Activated CD4-positive, alpha-beta T cell treated with anti-CD3 and anti-CD28 coated beads for 1 hour (primary cell): ENCODE data around the gene PRR9.
"Not testable (repeated sequence)": the region's sequence is repeated elsewhere in the genome, so short reads cannot be mapped to it uniquely, and the experiment has no call there.

Experiments
- DNase-seq: peaks from one replicate; pipeline ENCODE4 v3.0.0-alpha.2; 2020

The PRR9 gene

GRCh38 chr1:153217212-153217611 lies at the start of gene PRR9:
PRR9 (plus strand) TSS chr1:153217584; CDS start chr1:153218145, 561 bp downstream.
- DNase-seq = no peak

DNA sequence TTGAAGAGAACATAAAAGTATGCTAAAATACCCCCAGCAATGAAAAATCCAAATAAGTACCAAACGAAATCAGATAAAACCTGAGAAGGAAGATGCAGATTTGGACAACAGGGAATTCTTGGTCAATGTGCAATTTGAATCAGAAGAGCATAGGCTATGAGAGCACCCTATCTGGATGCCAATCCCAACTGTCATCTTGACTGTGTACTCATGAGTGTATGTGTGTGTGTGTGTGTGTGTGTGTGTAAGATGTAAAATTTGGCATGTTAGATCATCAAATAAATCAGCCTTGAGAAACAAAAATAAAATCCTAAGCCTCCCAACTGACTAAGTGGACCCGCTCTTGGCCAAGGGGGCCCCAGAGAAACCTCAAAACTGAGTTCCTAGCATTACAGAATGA lies 48.7 kb upstream of the PRR9 start:
- no peak for DNase-seq

- no peak for DNase-seq
These were observed 42.8 kb upstream of the PRR9 start for GRCh38 chr1:153174624-153175023.

DNA sequence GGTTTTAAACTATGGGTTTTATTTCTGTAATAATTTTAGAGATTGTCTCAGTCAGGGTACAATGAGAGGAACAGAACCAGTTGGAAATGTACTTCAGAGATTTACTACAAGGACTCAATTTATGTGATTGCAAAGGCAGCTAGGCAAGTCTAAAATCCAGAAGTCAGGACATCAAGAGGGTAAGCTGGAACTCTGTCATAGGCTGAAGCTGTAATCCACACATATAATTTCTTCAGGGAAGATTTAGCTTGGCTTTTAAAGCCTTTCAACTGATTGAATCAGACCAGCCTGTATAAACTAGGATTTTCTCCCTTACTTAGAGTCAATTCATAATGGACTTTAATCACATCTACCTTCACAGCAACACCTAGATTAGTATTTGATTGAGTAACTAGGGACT lies 38.5 kb upstream of the PRR9 start:
- no peak for DNase-seq

DNA sequence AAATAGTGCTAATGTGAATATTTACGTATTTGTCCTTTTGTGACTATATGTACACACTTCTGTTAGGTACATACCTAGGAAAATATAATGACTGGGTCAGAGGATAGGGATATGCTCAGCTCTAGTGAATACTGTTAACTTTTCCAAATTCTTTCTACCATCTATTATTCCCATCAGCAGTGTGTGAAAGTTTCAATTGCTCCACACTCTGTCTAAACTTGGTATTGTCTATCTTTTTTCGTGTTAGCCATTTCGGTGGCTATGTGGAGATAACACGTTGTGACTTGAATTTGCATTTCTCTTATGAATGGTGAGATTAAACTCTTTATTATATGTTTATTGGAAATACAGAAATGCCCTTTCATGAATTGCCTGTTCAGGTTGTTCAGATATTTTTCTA lies 36.8 kb upstream of the PRR9 start:
- no peak for DNase-seq

DNA sequence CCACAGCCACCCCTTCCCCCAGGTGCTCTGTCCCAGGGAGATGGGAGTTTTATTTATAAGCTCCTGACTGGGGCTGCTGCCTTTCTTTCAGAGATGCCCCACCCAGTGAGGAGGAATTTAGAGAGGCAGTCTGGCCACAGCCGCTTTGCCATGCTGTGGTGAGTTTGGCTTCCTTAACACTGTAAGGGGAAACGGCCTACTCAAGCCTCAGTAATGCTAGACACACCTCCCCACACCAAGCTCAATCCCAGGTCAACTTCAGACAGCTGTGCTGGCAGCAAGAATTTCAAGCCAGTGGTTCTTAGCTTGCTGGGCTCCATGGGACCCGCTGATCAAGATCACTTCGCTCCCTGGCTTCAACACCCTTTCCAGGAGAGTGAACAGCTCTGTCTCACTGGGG lies 29.1 kb upstream of the PRR9 start:
- DNase-seq = not testable (repeated sequence)

- DNase-seq = no peak
These were observed 27.0 kb upstream of the PRR9 start for GRCh38 chr1:153190373-153190772.

- no peak for DNase-seq
These were observed 24.7 kb upstream of the PRR9 start for GRCh38 chr1:153192697-153193096.

GRCh38 chr1:153194331-153195050 lies 22.9 kb upstream of the PRR9 start:
- no peak for DNase-seq

- no peak for DNase-seq
These were observed 22.2 kb upstream of the PRR9 start for GRCh38 chr1:153195216-153195615.

DNA sequence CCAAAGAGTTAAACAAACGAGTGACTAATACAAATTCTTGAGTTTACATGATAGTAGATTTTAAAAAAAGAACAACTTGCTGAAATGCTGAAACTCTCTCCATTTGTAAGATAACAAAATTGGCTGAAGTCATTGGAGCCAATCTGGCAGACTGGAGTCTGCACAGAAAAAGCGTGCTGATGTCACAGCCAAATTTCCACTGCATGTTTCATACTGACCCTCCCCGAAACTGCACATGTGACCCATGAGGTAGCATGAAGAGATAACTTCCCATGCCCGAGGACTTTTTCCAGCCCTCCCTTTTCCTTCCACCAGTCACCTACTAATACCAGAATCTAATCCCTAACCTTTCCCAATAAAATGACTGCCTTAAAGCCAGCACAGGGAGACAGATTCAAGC lies 15.4 kb upstream of the PRR9 start:
- no peak for DNase-seq

GRCh38 chr1:153203130-153203529 lies 14.3 kb upstream of the PRR9 start, which contains the start of gene LELP1:
LELP1 (plus strand) TSS chr1:153203430; CDS start chr1:153204708, 1,278 bp downstream.
- no peak for DNase-seq

DNA sequence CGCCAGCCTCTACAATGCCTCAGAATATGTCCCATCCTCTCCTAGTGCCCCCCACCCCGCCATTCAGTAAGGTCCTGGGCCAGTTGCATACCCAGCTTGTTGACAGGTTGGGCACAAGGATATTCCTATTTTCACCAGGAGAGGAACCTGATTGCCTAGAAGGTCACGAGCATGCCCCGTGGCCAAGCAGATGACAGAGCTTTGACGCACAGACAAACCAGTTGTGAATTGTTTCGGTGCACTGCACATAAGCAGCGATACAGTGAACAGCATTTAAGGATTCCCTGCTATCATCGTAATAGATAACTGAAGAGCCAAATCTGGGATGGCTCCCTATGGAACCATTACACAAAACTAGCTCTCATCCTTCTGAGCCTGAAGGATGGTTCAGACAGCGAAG lies 10.8 kb upstream of the PRR9 start:
- DNase-seq = no peak

GRCh38 chr1:153210206-153210605 lies 7.2 kb upstream of the PRR9 start:
- no peak for DNase-seq

DNA sequence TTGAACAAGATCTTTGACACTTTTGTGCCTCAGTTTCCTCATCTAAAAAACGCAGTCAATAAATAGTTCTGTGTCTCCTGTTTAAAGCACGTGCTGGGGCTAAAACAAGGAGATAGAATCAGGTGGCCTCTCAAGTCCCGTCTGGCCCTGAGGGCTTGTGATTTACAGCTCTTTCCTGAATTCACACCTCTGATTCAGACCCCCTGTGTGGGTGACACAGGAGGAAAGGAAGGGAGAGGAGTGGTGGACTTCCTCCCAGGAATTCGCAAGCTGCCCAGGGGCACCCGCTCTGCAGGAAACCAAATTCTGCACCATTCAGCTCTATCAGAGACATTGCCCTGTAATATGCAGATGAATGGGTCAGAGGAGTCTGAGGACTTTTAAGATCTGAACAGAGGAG lies 5.2 kb upstream of the PRR9 start:
- no peak for DNase-seq

GRCh38 chr1:153213519-153213918 lies 3.9 kb upstream of the PRR9 start:
- no peak for DNase-seq

DNA sequence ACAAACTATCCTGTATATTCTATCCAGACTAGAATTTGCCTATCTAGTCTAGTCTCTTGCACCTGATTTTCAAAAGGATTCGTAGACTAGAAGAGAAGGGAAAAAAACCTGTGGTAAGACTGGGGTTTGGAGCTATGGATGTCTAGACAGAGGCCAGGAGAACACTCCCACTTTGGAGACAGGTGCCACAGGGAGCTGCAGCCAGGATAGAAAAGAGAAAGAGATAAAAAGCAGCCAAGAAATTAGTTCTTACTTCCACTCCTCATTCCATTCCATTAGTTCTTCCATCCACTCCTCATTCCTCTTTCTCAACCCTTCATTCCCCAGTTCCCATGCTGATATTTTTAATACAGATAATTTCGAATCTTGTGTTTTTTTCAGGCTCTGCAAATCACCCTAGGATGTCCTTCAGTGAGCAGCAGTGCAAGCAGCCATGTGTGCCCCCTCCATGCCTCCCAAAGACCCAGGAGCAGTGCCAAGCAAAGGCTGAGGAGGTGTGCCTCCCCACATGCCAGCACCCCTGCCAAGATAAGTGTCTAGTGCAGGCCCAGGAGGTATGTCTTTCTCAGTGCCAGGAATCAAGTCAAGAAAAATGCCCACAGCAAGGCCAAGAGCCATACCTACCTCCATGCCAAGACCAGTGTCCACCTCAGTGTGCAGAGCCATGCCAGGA lies 496 bp downstream of the PRR9 start:
- no peak for DNase-seq

GRCh38 chr1:153220606-153221303 lies 3.4 kb downstream of the PRR9 start:
- no peak for DNase-seq

- DNase-seq = peak; percentile 13
These were observed 5.9 kb downstream of the PRR9 start for GRCh38 chr1:153223040-153223891.

GRCh38 chr1:153227810-153228209 lies 10.4 kb downstream of the PRR9 start:
- no peak for DNase-seq

DNA sequence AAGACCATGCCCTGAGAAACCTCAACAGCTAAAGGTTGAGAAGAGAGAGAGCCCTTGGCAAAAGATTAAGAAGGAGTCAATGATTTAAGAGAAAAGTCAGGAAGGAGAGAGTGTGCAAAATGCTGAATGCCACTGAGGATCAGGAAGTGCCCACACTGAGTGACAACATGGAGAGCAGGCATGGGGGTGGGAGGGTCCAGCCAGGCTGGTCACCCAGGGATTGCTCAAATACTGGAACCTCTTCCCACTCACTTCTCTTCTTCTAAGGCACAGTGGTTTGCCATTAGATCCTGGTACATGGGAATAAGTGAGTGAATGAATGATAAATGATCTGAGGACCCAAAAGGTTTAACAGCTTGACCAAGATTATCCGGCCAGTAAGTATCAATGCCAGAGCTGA lies 11.1 kb downstream of the PRR9 start:
- DNase-seq = no peak

DNA sequence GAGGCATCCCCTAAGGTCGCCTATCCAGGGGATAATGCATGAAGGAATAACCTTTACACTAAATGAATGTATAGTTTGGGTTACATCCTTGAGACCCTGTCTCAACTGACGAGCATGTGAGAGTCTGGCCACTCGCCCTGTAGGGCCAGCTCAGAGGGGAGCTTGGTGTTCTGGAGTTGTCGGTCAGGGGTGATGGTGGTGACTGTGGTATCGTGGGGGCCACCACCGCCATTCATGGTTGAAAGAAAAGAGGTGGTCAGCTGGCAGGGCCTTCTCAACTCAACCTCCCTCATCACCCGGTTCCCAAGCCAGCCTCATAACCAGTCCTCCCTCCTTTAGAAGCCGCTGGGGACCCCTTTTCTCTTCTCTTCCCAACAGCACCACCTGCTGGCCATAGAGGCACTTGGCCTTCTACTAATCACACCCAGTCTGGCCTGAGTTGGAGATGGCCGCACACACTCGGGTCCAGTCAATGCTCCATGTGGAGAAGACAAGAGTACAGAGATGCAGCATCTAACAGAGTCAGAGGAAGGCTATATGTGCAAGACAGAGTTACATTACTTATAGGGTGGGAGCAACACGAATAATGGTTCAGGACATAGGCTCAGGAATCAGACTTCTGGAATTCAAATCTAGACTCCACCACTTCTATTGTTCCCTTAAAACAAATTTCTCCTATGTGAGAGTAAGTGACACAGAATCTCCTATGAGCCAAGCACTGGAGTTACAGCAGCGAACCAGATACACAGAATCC lies 11.9 kb downstream of the PRR9 start:
- DNase-seq = not testable (repeated sequence)
